Measurements from ENCODE around the gene HDLBP. TPM values are rescaled to one million over a fixed set of nuclear protein-coding genes. Genes with fewer than 3 reads are reported as not detected.
"Not testable (repeated sequence)": the region's sequence is repeated elsewhere in the genome, so short reads cannot be mapped to it uniquely, and the experiment has no call there.

HDLBP gene
- total RNA-seq, 1 experiment from 2014 or later, result 467 TPM

- DNase-seq (ENCODE audit: low read depth), result no peak
Measured at GRCh38 chr2:241339839-241340630, 24.6 kb upstream of the HDLBP start.

- no peak for DNase-seq (ENCODE audit: low read depth)
Measured at GRCh38 chr2:241334813-241335212, 19.3 kb upstream of the HDLBP start.

- no peak for DNase-seq (ENCODE audit: low read depth)
Measured at GRCh38 chr2:241330616-241330981, 15.1 kb upstream of the HDLBP start.

- no peak for DNase-seq (ENCODE audit: low read depth)
Measured at GRCh38 chr2:241329669-241330615, 14.5 kb upstream of the HDLBP start.

- no peak for DNase-seq (ENCODE audit: low read depth)
Measured at GRCh38 chr2:241325257-241325656, 9.8 kb upstream of the HDLBP start.

GRCh38 chr2:241324775-241325174, 9.3 kb upstream of the HDLBP start:
- no peak for DNase-seq (ENCODE audit: low read depth)

GRCh38 chr2:241323778-241324177, 8.3 kb upstream of the HDLBP start:
- DNase-seq (ENCODE audit: low read depth), result no peak

GRCh38 chr2:241321886-241322285, 6.4 kb upstream of the HDLBP start:
- DNase-seq (ENCODE audit: low read depth), result no peak

GRCh38 chr2:241321033-241321432, 5.6 kb upstream of the HDLBP start:
- DNase-seq (ENCODE audit: low read depth), result no peak

- no peak for DNase-seq (ENCODE audit: low read depth)
Measured at GRCh38 chr2:241320394-241320793, 4.9 kb upstream of the HDLBP start.

GRCh38 chr2:241318830-241319229, 3.4 kb upstream of the HDLBP start:
- not testable (repeated sequence) for DNase-seq (ENCODE audit: low read depth)

GRCh38 chr2:241317391-241317790, 1.9 kb upstream of the HDLBP start:
- no peak for DNase-seq (ENCODE audit: low read depth)

- no peak for DNase-seq (ENCODE audit: low read depth)
Measured at GRCh38 chr2:241316825-241317224, 1.4 kb upstream of the HDLBP start.

GRCh38 chr2:241315879-241316631, 583 bp upstream of the HDLBP start, which contains the start of gene SEPTIN2:
Gene SEPTIN2, plus strand, starts transcription at chr2:241315925. Its CDS starts 8,308 bp downstream, at chr2:241324233.
- peak; percentile 71 for DNase-seq (ENCODE audit: low read depth)

GRCh38 chr2:241314226-241315092, 1.0 kb downstream of the HDLBP start:
- DNase-seq (ENCODE audit: low read depth), result peak; percentile 15

- no peak for DNase-seq (ENCODE audit: low read depth)
Measured at GRCh38 chr2:241313543-241314095, 1.9 kb downstream of the HDLBP start.

- DNase-seq (ENCODE audit: low read depth), result peak; percentile 32
Measured at GRCh38 chr2:241312082-241312481, 3.4 kb downstream of the HDLBP start.

GRCh38 chr2:241310917-241311566, 4.4 kb downstream of the HDLBP start:
- no peak for DNase-seq (ENCODE audit: low read depth)

- DNase-seq (ENCODE audit: low read depth), result peak; percentile 65
Measured at GRCh38 chr2:241309684-241310117, 5.8 kb downstream of the HDLBP start.
